ENCODE results near the gene TSPAN1.

- TF ChIP-seq CTCF (IDR thresholded peaks at IDR 0.05) (no peak), EP300 (IDR thresholded peaks at IDR 0.05) (no peak), POLR2AphosphoS5 (IDR thresholded peaks at IDR 0.05) (no peak)
Measured at GRCh38 chr1:46171871-46172270, 3.0 kb upstream of the TSPAN1 start.

Data from gastroesophageal sphincter (tissue), 3 donors.